Gastrocnemius medialis (tissue), 4 donors: ENCODE results near the gene GOLGA8M.
"Not testable (repeated sequence)": the region's sequence is repeated elsewhere in the genome, so short reads cannot be mapped to it uniquely, and the experiment has no call there.

Experiments used
- CTCF ChIP-seq, 5 experiments: fragments of 450-650 bp in 3 of 5; fragments of 200-600 bp in 2 of 5; sonication (generic) in 2 of 5; IDR thresholded peaks in 4 of 5; conservative IDR thresholded peaks in 1 of 5; 1 replicate in 4 of 5; 2 replicates in 1 of 5; pipeline ENCODE4 v1.5.1; 2016 to 2019; ENCODE audit warnings: antibody characterized with exemption in 5 of 5, mild to moderate bottlenecking in 3 of 5, moderate library complexity in 3 of 5
- POLR2A ChIP-seq, 2 donors: fragments of 450-650 bp; IDR thresholded peaks; one replicate each; pipeline ENCODE4 v1.6.1; 2017; ENCODE audit warnings: antibody characterized with exemption in 2 of 2, mild to moderate bottlenecking in 2 of 2, moderate library complexity in 2 of 2

- TF ChIP-seq CTCF (IDR thresholded peaks at IDR 0.05 in 4 of 5, conservative IDR thresholded peaks at IDR 0.05 in 1 of 5); POLR2A (IDR thresholded peaks at IDR 0.05): not testable (repeated sequence)
Measured at GRCh38 chr15:28664575-28664974, 47.6 kb downstream of the GOLGA8M start.
